HL-60 (cell line): ENCODE measurements around the gene RAD18.

Source experiments
- DNase-seq, 2 experiments: peaks; one replicate each; pipeline ENCODE4 v3.0.0-alpha.2; 2010 to 2020; ENCODE audit warnings: low read depth in 1 of 2, low spot score in 1 of 2
- H3K27ac ChIP-seq: fragments of 250-450 bp; sonication (Bioruptor Pico); replicated peaks from 2 replicates; pipeline ENCODE4 v1.5.1; 2020; ENCODE audit warnings: mild to moderate bottlenecking, moderate library complexity
- H3K27me3 ChIP-seq: fragments of 250-450 bp; sonication (Bioruptor Pico); 2 replicates; pipeline ENCODE4 v1.5.1; 2021; ENCODE audit warnings: mild to moderate bottlenecking, moderate library complexity; ENCODE audit not compliant: insufficient read depth, poor library complexity, severe bottlenecking
- H3K4me3 ChIP-seq: replicated peaks from 2 replicates; pipeline ENCODE4 v1.5.1; 2011; ENCODE audit warnings: mild to moderate bottlenecking, control low read depth, low read length; ENCODE audit not compliant: insufficient read depth
- CTCF ChIP-seq: IDR thresholded peaks from one replicate; pipeline ENCODE4 v1.5.1; 2011; ENCODE audit warnings: low read length, control low read depth, inconsistent platforms; ENCODE audit not compliant: insufficient read depth
- GABPA ChIP-seq: IDR thresholded peaks from 2 replicates; pipeline ENCODE4 v1.6.1; 2012; ENCODE audit warnings: low read depth
- POLR2AphosphoS5 ChIP-seq: IDR thresholded peaks from 2 replicates; pipeline ENCODE4 v1.6.1; 2012; ENCODE audit warnings: low read depth
- SPI1 ChIP-seq: IDR thresholded peaks from 2 replicates; pipeline ENCODE4 v1.6.1; 2012; ENCODE audit warnings: low read depth, mild to moderate bottlenecking, borderline replicate concordance
- TF ChIP-seq, protein P1 (sequence below): IDR thresholded peaks from 2 replicates; pipeline ENCODE4 v1.6.1; 2012; ENCODE audit warnings: low read depth; ENCODE audit not compliant: insufficient replicate concordance

The RAD18 gene

DNA sequence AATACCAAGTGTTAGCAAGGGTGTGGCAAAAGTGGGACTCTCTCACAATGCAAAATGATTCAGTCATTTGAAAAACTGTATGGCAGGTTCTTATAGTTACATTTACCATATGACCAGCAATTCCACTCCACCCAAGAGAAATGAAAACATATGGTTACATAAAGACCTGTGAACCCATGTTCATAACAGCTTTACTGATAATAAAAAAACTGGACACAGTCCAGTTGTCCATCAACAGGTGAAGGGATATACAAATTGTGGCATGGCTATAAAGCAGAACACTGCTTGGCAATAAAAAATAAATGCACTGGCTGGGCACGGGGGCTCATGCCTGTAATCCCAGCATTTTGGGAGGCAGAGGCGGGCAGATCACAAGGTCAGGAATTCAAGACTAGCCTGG lies 30.8 kb downstream of the RAD18 start:
- H3K27ac ChIP-seq = no peak overlapping the region
- no peaks in the 10 kb centered on the region for H3K27me3 ChIP-seq
- H3K4me3 ChIP-seq = no peak overlapping the region
- no peak for DNase-seq
- TF ChIP-seq POLR2AphosphoS5 (no peak), SPI1 (no peak), CTCF (no peak), GABPA (no peak)
- TF ChIP-seq, protein P1, sequence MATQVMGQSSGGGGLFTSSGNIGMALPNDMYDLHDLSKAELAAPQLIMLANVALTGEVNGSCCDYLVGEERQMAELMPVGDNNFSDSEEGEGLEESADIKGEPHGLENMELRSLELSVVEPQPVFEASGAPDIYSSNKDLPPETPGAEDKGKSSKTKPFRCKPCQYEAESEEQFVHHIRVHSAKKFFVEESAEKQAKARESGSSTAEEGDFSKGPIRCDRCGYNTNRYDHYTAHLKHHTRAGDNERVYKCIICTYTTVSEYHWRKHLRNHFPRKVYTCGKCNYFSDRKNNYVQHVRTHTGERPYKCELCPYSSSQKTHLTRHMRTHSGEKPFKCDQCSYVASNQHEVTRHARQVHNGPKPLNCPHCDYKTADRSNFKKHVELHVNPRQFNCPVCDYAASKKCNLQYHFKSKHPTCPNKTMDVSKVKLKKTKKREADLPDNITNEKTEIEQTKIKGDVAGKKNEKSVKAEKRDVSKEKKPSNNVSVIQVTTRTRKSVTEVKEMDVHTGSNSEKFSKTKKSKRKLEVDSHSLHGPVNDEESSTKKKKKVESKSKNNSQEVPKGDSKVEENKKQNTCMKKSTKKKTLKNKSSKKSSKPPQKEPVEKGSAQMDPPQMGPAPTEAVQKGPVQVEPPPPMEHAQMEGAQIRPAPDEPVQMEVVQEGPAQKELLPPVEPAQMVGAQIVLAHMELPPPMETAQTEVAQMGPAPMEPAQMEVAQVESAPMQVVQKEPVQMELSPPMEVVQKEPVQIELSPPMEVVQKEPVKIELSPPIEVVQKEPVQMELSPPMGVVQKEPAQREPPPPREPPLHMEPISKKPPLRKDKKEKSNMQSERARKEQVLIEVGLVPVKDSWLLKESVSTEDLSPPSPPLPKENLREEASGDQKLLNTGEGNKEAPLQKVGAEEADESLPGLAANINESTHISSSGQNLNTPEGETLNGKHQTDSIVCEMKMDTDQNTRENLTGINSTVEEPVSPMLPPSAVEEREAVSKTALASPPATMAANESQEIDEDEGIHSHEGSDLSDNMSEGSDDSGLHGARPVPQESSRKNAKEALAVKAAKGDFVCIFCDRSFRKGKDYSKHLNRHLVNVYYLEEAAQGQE = no peak

- Histone ChIP-seq H3K27ac (no peak overlapping the region), H3K27me3 (no peaks in the 10 kb centered on the region), H3K4me3 (no peak overlapping the region)
- DNase-seq = no peak
- TF ChIP-seq, protein P1 = no peak
- no peak for TF ChIP-seq GABPA
- no peak for TF ChIP-seq CTCF
- TF ChIP-seq SPI1 = no peak
- no peak for TF ChIP-seq POLR2AphosphoS5
These were observed 31.9 kb downstream of the RAD18 start for GRCh38 chr3:8931342-8931741.

DNA sequence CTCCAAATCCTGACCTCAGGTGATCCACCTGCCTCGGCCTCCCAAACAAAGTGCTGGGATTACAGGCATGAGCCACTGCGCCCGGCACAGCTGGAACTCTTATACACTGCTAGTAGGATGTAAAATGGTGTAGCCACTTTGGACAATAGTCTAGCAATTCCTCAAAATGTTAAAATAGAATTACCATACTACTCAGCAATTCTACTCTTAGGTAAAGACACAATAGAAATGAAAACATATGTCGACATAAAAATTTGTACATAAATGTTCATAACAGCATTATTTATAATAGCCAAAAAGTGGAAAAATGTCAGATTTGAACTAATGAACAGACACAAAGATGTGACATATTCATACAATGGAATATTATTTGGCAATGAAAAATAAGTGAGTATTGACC lies 33.4 kb downstream of the RAD18 start:
- DNase-seq = no peak
- no peak for TF ChIP-seq CTCF
- TF ChIP-seq, protein P1 = no peak
- no peak overlapping the region for H3K27ac ChIP-seq
- no peak overlapping the region for H3K4me3 ChIP-seq
- no peaks in the 10 kb centered on the region for H3K27me3 ChIP-seq
